ENCODE results near the gene FOXC1. TPM values are rescaled to one million over a fixed set of nuclear protein-coding genes. Genes with fewer than 3 reads are reported as not detected.

The FOXC1 gene
- polyA plus RNA-seq, 1 of the 3 experiments (the other 2 are of a cell fraction) = 4.3 TPM

DNA sequence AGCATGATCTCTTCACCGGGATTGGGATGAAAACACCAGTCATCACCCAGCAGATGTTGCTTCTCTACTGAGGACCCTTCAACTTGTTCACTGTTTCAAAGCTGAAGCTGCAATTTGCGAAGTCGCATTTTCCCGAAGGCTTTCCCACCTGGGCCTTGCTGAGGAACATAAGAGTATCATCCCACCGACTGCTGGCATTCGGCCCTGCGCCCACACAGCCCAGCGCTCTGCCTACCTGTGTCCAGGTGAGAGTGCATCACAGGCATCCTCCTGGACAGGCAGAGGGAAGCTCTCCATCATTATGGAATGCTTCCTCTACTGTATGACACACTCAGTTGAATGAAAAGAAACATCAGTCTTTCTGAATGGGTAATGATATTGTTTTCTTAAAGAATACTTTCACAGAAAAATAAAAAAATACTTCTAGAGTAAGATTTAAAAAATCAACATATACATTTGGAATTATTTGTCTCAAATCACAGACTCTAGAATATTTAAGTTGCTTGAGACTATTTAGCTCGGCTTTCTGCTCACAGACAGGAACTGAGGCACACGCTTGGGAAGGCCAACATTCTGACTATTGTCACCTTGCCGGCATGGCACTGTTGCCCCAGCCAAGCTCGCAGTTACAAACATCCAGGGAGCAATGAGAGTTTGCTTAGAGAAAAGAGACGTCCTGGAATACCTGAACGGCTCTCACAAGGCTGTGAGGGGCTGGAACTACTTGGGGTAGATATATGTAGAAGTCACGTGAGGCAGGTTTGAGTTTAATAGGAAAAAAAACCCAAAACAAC lies 48.7 kb downstream of the FOXC1 start:
- Histone ChIP-seq H3K36me3 (replicated peaks in 1 of 2; ENCODE audit: control insufficient read depth in 1 of 2, insufficient read depth in 2 of 2, low read length in 1 of 2) (no peaks in the 10 kb centered on the region), H3K9me2 (no peaks in the 10 kb centered on the region), H3K27ac (ENCODE audit: low read depth in 2 of 2, low read length in 1 of 2) (no peak overlapping the region), H3K9ac (no peak overlapping the region), H3K4me1 (ENCODE audit: control insufficient read depth in 1 of 2, insufficient read depth in 2 of 2, low read depth in 1 of 2, low read length in 1 of 2) (peaks cover 0 to 2% of the 10 kb centered on the region in 2 experiments; a peak in 1 of 4 replicates), H3K4me2 (no peak overlapping the region), H3F3A (replicated peaks; ENCODE audit: insufficient read depth) (no peaks in the 10 kb centered on the region), H3K27me3 (ENCODE audit: insufficient read depth) (no peaks in the 10 kb centered on the region), H2AFZ (ENCODE audit: low read depth) (no peak overlapping the region), H3K79me2 (ENCODE audit: insufficient read depth) (no peaks in the 10 kb centered on the region), H4K20me1 (ENCODE audit: insufficient read depth) (no peaks in the 10 kb centered on the region), H3K9me3 (no peaks in the 10 kb centered on the region), H3K4me3 (ENCODE audit: low read depth in 2 of 2, low read length in 1 of 2) (no peak overlapping the region)
- ChIA-PET POLR2A (no interaction called here), CTCF (no interaction called here)
- TF ChIP-seq MXI1 (IDR thresholded peaks at IDR 0.05; ENCODE audit: low read depth, low read length) (no peak), SMC3 (IDR thresholded peaks at IDR 0.05; ENCODE audit: low read depth, low read length) (no peak), IRF3 (IDR thresholded peaks at IDR 0.05; ENCODE audit: low read depth, low read length) (no peak), TCF12 (IDR thresholded peaks at IDR 0.05) (no peak), POLR2AphosphoS5 (IDR thresholded peaks at IDR 0.05; ENCODE audit: low read depth, low read length) (no peak), ZBTB33 (IDR thresholded peaks at IDR 0.05; ENCODE audit: borderline replicate concordance, low read depth) (no peak), MAX (IDR thresholded peaks at IDR 0.05; ENCODE audit: low read depth) (no peak), RFX5 (IDR thresholded peaks at IDR 0.05; ENCODE audit: low read length) (no peak), GATA2 (CRISPR knock-in tag; IDR thresholded peaks at IDR 0.05) (no peak)
- TF ChIP-seq, protein P1, sequence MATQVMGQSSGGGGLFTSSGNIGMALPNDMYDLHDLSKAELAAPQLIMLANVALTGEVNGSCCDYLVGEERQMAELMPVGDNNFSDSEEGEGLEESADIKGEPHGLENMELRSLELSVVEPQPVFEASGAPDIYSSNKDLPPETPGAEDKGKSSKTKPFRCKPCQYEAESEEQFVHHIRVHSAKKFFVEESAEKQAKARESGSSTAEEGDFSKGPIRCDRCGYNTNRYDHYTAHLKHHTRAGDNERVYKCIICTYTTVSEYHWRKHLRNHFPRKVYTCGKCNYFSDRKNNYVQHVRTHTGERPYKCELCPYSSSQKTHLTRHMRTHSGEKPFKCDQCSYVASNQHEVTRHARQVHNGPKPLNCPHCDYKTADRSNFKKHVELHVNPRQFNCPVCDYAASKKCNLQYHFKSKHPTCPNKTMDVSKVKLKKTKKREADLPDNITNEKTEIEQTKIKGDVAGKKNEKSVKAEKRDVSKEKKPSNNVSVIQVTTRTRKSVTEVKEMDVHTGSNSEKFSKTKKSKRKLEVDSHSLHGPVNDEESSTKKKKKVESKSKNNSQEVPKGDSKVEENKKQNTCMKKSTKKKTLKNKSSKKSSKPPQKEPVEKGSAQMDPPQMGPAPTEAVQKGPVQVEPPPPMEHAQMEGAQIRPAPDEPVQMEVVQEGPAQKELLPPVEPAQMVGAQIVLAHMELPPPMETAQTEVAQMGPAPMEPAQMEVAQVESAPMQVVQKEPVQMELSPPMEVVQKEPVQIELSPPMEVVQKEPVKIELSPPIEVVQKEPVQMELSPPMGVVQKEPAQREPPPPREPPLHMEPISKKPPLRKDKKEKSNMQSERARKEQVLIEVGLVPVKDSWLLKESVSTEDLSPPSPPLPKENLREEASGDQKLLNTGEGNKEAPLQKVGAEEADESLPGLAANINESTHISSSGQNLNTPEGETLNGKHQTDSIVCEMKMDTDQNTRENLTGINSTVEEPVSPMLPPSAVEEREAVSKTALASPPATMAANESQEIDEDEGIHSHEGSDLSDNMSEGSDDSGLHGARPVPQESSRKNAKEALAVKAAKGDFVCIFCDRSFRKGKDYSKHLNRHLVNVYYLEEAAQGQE (IDR thresholded peaks at IDR 0.05; ENCODE audit: low read depth, low read length) = no peak
- TF ChIP-seq, protein P2, sequence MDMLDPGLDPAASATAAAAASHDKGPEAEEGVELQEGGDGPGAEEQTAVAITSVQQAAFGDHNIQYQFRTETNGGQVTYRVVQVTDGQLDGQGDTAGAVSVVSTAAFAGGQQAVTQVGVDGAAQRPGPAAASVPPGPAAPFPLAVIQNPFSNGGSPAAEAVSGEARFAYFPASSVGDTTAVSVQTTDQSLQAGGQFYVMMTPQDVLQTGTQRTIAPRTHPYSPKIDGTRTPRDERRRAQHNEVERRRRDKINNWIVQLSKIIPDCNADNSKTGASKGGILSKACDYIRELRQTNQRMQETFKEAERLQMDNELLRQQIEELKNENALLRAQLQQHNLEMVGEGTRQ (IDR thresholded peaks at IDR 0.05; ENCODE audit: borderline replicate concordance, low read depth, low read length) = no peak
- TF ChIP-seq, protein P3, sequence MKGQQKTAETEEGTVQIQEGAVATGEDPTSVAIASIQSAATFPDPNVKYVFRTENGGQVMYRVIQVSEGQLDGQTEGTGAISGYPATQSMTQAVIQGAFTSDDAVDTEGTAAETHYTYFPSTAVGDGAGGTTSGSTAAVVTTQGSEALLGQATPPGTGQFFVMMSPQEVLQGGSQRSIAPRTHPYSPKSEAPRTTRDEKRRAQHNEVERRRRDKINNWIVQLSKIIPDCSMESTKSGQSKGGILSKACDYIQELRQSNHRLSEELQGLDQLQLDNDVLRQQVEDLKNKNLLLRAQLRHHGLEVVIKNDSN (IDR thresholded peaks at IDR 0.05; ENCODE audit: borderline replicate concordance, low read depth) = no peak
- 90% methylated on average over 15 of the region's 15 CpGs for WGBS (ENCODE audit: low lambda C conversion rate)
- no peak for DNase-seq

Data from SK-N-SH (cell line).